Brain microvascular endothelial cell (primary cell): ENCODE data around the gene CEP104.

Source experiments
- DNase-seq: peaks from one replicate; pipeline ENCODE4 v3.0.0-alpha.2; 2020
- H3K27ac ChIP-seq: fragments of 250-450 bp; sonication (Bioruptor Pico); 2 replicates; pipeline ENCODE4 v1.5.1; 2020; ENCODE audit warnings: mild to moderate bottlenecking, moderate library complexity
- H3K27me3 ChIP-seq: fragments of 250-450 bp; sonication (Bioruptor Pico); replicated peaks from 2 replicates; pipeline ENCODE4 v1.5.1; 2020; ENCODE audit warnings: mild to moderate bottlenecking
- H3K36me3 ChIP-seq: fragments of 250-450 bp; sonication (Bioruptor Pico); replicated peaks from 2 replicates; pipeline ENCODE4 v1.5.1; 2020; ENCODE audit warnings: mild to moderate bottlenecking
- H3K4me3 ChIP-seq: 2 replicates; pipeline ENCODE4 v1.5.1; 2011; ENCODE audit warnings: low read depth, mild to moderate bottlenecking, control low read depth, low read length, moderate library complexity
- in situ Hi-C: cut with HindIII; loops from 2 replicates; pipeline ENCODE4 v1.10.0; 2017; ENCODE audit warnings: low sequenced_read_pairs, low pct_ligation_motif_present
- TF ChIP-seq, protein P1 (sequence below): IDR thresholded peaks from 2 replicates; pipeline ENCODE4 v1.5.1; 2011; ENCODE audit warnings: low read depth, mild to moderate bottlenecking, moderate library complexity, low read length, control low read depth, inconsistent platforms; ENCODE audit errors: missing control alignments

The CEP104 gene

GRCh38 chr1:3900150-3900968 is 43.3 kb upstream of the CEP104 start, which contains the start of gene C1orf174:
Gene C1orf174 (minus strand): TSS chr1:3900272. CDS start chr1:3900186, 86 bp downstream.
- Histone ChIP-seq H3K36me3 (peaks cover 1% of the 10 kb centered on the region), H3K4me3 (peak within 1 kb of the TSS; percentile 90), H3K27ac (peak within 1 kb of the TSS; percentile 83), H3K27me3 (no peaks in the 10 kb centered on the region)
- peak; percentile 92 for DNase-seq
- TF ChIP-seq, protein P1, sequence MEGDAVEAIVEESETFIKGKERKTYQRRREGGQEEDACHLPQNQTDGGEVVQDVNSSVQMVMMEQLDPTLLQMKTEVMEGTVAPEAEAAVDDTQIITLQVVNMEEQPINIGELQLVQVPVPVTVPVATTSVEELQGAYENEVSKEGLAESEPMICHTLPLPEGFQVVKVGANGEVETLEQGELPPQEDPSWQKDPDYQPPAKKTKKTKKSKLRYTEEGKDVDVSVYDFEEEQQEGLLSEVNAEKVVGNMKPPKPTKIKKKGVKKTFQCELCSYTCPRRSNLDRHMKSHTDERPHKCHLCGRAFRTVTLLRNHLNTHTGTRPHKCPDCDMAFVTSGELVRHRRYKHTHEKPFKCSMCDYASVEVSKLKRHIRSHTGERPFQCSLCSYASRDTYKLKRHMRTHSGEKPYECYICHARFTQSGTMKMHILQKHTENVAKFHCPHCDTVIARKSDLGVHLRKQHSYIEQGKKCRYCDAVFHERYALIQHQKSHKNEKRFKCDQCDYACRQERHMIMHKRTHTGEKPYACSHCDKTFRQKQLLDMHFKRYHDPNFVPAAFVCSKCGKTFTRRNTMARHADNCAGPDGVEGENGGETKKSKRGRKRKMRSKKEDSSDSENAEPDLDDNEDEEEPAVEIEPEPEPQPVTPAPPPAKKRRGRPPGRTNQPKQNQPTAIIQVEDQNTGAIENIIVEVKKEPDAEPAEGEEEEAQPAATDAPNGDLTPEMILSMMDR = no peak
- in situ Hi-C loops = no loop called here

GRCh38 chr1:3899754-3900149 is 42.7 kb upstream of the CEP104 start:
- TF ChIP-seq, protein P1 = no peak
- H3K27ac ChIP-seq = peak overlapping the region; percentile 83
- no peak for DNase-seq
- peak overlapping the region; percentile 90 for H3K4me3 ChIP-seq
- peaks cover 3% of the 10 kb centered on the region for H3K36me3 ChIP-seq
- in situ Hi-C loops = no loop called here
- no peaks in the 10 kb centered on the region for H3K27me3 ChIP-seq

- peak overlapping the region; percentile 90 for H3K4me3 ChIP-seq
- no peak for DNase-seq
- in situ Hi-C loops = no loop called here
Measured at GRCh38 chr1:3898994-3899753, 42.2 kb upstream of the CEP104 start.

DNA sequence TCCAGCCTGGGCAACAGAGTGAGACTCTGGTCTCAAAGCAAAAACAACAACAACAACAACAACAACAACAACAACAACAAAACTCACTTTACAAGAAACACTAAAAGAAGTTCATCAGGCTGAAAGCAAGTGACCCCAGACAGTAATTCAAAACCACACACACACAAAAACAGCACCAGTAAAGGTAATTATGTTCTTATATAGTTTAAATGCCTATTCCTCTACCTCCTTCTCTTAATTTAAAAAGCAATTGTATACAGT is 41.4 kb upstream of the CEP104 start:
- TF ChIP-seq, protein P1 = no peak
- H3K27ac ChIP-seq = no peak overlapping the region
- in situ Hi-C loops = no loop called here
- no peaks in the 10 kb centered on the region for H3K27me3 ChIP-seq
- DNase-seq = no peak
- no peak overlapping the region for H3K4me3 ChIP-seq
- peaks cover 3% of the 10 kb centered on the region for H3K36me3 ChIP-seq

More at GRCh38 chr1:3898994-3899753, 42.2 kb upstream of the CEP104 start:
- Histone ChIP-seq H3K27me3 (no peaks in the 10 kb centered on the region), H3K36me3 (peaks cover 3% of the 10 kb centered on the region), H3K27ac (peak overlapping the region; percentile 83)
- TF ChIP-seq, protein P1 = peak; percentile 44

GRCh38 chr1:3896396-3897000 is 39.5 kb upstream of the CEP104 start:
- Histone ChIP-seq H3K27ac (no peak overlapping the region), H3K36me3 (peaks cover 3% of the 10 kb centered on the region), H3K27me3 (no peaks in the 10 kb centered on the region), H3K4me3 (no peak overlapping the region)
- TF ChIP-seq, protein P1 = no peak
- no peak for DNase-seq
- in situ Hi-C loops = no loop called here
